GM21717 (cell line): ENCODE measurements around the gene ARHGAP24.

Source experiments
- ATAC-seq: cut with Tn5 transposase; IDR thresholded peaks from one replicate; pipeline ENCODE4 v1.9.1; 2021; ENCODE audit warnings: mild to moderate bottlenecking, moderate library complexity; ENCODE audit not compliant: unreplicated experiment

Gene ARHGAP24

DNA sequence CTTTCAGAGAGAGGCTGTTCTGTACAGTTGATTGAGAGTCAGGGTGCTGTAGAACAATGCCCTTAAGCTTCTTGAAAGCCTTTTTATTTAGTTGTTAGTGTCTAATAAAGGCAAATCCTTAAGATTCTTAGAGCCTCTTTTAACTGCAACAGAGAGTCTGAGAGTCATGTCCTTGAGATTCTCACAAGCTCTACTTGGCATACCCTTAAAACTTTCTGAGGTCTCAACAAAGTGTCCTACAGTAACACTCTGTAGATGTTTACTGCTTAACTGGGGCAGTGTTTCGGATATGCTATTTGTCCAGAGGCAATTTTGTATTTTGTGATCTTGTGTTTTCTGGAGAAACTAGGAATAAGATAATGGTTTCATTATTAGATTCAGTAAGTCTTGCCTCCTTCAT lies 209.7 kb downstream of the ARHGAP24 start:
- no peak for ATAC-seq

DNA sequence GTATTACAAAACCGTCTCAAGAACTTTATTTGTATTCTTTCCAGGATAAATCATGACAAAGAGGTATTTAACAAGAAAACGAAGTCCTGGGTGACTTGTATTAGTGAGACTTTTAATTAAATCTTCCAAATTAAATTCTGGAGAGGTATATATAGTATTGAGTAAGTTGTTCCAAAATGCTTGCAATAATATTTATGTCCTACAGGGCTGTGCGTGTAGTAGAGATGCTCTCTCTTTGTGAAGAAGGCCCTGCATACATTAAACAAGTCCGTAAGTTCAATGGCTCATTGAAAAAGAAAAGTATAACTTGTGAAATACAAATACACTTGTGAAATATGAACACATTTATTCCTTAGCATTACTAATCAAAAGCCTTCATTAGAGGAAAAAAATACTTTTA lies 211.4 kb downstream of the ARHGAP24 start:
- ATAC-seq, result no peak

DNA sequence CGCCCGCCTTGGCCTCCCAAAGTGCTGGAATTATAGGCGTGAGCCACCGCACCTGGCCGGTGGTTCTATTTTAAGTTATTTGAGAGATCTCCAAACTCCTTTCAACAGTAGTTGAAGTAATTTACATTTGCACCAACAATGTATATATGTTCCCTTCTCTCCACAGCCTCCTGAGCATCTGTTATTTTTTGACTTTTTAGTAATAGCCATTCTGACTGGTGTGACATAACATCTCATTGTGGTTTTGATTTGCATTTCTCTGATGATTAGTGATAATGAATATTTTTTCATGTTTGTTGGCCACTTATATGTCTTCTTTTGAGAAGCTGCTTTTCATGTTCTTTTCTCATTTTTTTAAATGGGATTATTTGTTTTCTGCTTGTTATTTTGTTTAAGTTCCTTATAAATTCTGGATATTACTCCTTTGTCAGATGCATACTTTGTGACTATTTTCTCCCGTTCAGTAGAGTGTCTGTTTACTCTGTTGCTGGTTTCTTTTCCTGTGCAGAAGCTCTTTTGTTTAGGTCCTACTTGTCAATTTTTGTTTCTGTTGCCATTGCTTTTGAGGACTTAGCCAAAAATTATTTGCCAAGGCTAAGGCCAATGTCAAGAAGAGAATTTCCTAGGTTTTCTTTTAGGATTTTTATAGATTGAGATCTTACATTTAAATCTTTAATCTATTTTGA lies 213.2 kb downstream of the ARHGAP24 start:
- ATAC-seq, result no peak

DNA sequence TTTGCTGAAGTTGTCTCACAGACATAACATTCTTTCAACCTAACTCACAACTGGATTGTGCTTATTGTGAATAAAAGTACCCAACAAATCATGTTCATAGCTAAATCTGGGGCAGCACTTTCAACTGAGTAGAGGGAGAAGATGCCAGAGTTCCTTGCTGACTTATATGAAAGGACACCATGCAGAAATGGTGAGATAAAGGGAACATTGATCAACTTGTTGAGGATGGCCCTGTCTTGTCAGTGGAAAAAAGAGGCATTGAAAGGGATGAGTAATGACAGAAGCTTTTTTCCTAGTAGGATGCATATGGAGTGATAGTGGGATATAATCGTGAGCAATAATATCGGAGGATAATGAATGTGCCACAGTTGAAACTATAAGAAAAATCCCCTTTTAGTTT lies 221.7 kb downstream of the ARHGAP24 start:
- no peak for ATAC-seq

DNA sequence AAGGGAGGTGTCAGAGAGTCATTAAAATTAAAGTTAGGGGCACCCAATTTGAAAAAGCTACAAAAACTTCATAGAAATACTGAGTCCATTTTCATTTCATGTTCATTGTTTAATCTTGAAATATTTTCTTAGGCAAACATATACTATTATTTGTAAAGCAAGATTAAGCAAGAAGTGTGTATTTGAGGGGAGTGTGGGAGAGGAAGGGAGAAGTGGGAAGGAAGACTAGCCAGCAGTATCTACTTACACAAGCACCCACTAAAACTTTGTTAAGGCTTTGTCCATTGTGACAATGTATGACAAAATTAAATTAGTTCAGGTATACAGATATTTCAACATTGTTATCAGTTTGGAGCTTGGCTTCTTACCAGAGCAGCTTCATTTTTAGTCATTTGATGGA lies 222.9 kb downstream of the ARHGAP24 start:
- ATAC-seq, result no peak

DNA sequence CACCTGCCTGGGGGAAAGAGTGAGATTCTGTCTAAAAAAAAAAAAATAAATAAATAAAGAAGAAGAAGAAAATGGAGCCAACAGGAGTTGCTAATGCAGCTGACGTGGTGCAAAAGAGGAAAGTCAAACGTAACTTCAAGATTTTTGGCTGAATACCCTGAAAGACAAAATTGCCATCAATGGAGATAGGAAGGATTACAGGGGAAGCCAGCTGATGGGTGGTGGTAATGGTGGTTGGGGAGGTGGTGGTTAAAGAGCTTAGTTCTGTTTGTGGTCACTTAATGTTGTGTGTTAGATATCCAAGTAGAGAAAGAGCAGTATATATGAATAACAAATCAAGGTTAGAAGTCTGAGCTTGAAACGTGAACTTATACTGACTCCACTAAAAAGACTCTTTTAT lies 225.4 kb downstream of the ARHGAP24 start:
- no peak for ATAC-seq

DNA sequence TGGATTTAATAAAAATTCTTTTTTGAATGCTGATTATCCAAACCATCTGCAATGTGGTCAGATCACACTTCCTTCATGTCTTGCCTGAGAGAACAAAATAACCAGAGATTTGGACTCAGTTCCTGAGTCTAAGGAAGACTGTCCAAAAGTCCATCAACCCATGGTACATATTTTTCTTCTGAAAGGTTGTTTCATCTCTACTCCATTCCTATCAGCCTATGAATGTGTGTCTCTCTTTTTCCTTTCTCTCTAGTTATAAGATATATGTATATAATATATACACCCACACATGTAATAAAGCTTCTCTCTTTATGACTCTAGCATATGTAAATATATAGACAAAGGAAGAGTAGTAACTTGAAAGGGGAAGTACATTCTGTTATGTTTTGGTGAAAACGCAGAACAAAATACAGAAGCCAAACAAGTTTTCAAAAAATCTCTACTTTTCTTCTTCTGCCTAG lies 226.9 kb downstream of the ARHGAP24 start:
- peak; percentile 99 for ATAC-seq

DNA sequence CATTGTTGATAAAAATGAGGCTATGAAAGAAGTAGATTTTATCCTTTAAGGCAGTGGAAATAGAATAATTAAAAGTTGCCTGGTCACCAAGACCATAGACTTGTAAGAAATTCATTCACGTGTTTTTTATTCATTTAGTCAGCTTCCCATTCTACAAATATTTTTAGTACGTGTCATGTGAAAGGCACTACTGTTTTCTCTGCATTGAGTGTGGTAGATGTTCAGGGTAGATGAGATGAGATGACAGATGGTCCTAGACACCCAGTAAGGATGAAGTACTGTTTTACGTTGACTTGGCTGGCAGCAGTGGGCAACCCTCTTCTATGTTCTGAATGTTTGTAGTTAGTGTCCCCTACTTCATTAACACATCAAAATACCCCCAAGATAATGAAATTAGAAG lies 228.1 kb downstream of the ARHGAP24 start:
- no peak for ATAC-seq

DNA sequence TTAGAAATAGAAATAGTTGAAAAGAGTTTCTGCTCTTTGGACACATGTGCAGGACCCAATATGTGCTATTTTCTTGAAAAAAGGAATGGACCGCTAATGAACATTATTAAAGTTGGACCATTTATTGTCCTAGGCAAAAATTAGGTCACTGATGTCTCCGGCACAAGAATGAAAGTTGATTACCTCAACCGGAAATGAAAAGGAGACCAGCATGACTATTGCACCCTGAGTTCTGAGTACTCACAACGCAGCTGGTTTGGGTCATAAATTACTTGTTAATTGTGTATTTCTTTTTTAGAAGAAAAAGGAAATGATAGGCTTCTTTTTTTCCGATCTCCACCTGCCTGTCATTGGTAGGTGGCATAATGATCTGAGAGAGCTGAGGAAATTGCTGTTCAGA lies 232.7 kb downstream of the ARHGAP24 start:
- ATAC-seq, result peak; percentile 85

DNA sequence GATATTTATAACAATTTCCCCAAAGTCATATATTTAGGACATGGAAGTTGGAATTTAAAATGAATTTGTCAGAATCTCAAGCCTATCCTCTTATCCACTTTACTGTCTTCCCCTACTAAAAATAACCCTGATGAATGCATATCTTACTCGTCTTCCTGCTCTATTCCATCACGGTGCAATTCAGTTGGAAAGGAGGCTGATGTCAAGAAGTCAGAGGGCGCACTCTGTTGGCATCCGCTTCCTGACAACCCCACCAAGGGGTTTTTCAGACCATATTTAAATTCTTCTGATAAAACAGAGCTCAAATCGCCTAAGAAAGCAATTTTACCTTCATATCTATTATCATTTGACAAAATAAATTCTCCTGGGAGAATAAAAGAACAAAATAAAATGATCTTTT lies 233.5 kb downstream of the ARHGAP24 start:
- no peak for ATAC-seq

DNA sequence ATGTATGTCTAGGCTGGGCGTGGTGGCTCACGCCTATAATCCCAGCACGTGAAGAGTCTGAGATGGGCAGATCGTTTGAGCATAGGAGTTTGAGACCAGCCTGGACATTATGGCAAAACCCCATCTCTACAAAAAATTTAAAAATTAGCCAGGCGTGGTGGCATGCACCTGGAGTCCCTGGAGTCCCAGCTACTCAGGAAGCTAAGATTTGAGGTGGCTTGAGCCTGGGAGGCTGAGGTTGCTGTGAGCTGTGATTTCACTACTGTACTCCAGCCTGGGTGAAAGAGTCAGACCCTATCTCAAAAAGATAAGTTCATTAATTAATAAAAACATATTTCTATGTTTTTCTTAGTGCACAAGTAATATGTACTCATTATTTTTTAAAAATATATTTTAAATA lies 238.1 kb downstream of the ARHGAP24 start:
- no peak for ATAC-seq

DNA sequence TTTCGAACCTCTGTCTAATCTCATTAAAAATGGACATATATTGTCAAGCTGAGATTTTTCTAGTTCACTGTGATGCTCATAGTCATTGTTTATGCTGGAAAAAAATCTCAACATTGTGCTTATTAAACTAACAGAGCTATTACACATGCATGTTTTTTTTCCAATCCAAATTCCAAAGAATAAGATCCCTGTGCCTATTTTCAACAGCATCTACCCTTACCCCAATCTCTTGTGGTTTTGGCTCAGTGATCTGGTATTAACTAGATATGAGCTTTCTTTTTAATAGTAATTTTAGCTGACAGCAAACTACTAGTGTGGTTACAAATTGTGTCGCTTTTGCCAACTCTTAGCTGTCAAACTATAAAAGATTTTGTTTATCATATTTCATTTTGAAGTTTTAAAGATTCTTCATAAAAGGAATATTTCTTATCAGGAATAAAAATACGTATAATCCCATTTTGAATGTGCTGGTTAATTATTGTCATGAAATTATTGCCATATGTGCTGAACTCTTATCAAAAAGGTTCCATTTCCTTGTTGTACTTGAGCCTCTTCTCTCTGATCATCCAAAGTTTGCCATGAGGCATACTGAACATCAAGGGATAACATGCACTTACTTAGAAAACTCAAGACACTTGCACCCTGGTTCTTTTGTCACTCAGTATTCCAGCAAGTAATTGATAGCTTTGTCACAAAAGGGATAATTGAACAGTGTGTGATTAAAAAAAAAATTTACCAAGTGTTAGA lies 241.2 kb downstream of the ARHGAP24 start:
- ATAC-seq, result no peak

DNA sequence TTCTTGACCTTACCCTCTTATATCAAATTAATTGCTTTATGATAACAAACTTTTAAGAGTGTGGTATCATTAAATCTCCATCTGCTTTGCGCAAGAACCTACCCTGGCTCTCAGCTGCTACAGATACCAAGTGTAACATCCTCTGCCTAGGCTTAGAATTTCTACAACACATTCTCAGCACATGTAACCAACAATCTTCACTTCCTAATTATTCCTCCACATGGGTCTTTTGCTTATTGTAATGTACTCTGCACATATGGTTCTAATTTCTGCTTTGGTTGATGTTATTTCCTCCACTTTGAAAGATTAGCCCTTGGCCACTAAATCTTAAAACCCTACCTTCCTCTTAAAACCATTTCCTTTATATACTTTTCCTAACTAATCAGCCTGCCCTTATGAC lies 242.4 kb downstream of the ARHGAP24 start:
- no peak for ATAC-seq

DNA sequence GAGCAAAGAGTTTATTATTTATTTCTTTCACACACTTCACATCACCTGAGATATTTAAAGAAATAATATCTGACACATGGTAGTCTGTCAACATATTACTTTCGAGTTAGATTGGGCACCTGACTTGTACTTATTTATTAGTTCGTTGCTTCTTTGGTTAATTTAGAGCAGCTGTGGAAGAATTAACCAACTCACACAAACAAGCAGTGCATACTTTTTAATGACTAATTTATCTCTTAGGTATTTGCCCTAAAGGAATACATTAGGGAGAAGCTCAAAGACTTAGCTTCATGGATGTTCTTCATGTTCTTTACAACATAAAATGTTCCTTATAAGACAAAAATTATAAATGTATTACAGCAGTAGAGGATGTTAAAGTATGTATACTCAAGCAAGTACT lies 242.9 kb downstream of the ARHGAP24 start:
- ATAC-seq, result no peak

DNA sequence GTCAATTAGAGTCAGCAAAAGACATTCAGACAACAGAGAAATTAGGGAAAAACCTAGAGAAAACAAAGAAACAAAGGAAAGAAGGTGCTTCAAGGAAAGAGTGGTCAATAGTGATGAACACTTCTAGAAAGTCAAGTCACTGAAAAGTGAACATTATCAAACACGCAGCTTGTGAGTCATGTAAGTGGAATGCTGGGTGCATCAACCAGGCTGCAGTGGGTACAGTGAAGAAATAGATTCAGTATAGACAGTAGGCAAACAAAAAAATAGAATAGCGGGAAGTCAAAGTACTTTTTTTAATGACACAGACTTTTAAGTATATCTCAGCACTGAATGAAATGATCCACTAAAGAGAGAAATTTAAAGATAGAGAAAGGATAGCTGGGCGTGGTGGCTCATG lies 245.8 kb downstream of the ARHGAP24 start:
- ATAC-seq, result no peak

DNA sequence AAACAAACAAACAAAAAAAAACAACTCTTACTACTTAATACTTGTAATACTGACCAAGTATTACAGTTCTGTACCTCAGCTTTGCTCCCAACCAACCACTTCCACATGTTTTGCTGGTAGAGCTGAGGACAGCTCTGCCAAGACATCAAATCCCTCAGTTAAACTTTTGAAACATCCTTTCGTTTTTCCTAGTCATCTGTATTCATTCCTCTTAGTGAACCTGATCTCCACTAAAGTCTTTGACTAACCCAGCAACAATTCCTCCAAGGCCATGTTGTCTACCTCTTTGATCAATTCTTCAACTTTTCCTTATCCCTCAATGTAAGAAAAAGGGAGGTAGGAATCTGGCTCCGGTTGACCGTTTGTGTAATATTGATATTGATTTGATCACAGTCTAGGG lies 247.5 kb downstream of the ARHGAP24 start:
- no peak for ATAC-seq

DNA sequence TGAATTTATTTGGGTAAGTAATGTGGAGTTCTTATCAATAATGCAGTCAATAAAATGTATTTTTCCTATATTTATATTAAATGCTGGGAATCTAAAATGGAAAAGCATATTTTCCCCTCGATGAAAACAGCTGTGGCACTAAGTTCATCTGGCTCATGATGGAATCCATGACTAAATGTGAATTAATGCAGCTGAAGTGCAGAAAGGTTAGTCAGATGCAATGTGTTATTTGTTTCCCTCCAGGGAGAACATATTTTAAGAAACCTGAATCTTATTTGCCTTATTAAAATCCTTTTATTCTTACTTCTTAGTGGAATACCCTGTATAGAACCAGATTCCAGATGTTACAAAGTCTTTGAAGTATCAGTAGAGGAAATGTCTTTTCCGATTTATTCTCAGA lies 247.9 kb downstream of the ARHGAP24 start:
- no peak for ATAC-seq

DNA sequence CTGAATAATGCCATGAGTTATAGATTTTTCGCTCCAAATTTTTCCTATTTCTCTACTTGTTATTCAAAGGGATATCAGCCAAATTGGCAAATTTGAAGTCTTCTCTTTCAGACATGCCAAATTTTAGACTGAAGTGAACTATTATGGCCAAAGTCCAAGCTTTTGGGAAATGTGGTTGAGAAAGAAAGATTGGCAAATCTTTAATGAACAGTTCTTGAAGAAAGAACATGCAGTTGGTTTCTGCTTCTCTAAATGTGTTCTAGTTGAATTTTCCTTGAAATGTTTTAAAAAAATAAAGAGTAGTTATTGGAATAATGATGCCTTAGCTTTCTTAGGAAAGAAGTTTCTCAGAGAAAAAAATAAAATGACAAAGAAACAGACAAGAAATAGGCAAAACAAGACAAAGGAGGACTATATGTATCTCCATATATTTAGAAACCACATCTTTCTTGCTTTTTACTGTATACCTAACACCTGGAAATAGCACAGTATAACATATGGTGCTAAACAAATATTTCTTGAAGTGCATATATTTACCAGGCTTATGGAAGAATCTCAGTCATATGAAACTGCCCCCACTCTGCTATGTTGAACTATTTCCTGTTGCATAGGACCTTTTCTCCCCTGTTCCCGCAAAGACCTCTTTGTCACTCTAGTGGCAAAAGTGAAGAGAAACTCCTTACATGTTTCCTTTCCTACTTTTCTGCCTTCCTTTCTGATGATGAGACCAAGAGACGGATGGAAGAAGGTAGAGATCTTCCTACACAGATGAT lies 250.0 kb downstream of the ARHGAP24 start:
- peak; percentile 53 for ATAC-seq

DNA sequence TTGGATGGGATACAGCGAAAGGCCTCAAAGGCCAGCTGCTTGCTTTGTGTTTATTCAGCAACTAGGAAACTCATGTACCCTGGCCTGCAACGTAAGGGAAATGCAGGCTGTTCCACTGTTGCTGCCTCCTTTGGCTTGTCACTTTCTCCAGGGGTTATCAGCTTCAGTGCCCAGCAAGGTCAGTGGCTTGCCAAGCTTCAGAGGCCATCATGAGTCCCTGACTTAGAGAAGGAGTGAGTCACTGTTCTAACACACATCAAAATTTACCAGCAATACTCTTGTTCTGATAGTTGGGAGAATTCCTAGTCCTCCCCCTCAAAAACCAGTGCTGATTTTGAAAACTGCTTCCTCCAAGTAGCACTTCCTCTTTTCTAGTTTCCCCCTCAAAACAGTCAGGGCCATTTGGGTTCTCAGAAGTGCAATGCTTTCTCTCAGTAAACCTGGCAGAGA lies 250.8 kb downstream of the ARHGAP24 start:
- peak; percentile 82 for ATAC-seq

DNA sequence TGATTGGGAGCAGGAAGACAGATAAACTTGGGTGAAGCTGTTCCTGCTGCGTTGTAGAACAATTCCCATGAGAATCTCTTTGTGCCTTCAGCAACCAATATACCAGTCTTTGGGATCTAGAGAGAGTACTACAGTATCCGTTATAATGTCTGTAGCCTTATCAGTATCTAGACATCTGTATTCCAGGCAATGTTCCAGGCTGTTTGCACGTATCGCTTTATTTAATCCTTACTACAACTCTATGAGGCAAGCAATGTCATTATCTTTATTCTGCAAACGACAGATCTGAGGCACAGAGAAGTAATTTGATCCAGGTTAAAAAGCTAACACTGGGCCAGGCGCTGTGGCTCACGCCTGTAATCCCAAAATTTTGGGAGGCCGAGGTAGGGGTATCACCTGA lies 251.6 kb downstream of the ARHGAP24 start:
- no peak for ATAC-seq

DNA sequence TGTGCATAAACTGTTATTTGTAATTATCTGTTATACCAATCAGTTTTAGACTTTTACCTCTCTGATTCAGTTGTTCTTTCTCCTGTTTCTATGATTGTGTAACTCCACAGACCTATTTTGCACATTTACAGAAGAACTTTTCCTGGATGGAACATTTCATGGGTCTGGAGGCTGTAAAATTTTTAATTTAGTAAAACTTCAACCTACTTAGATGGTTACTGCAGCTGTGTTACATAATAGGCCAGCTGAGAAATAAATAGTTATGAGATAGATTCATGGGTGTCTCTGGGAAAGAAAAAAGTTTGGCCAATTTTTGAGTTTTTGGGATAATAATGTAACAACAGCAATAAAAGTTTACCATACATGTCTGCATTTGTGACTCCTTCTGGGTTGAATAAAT lies 253.5 kb downstream of the ARHGAP24 start:
- ATAC-seq, result no peak

DNA sequence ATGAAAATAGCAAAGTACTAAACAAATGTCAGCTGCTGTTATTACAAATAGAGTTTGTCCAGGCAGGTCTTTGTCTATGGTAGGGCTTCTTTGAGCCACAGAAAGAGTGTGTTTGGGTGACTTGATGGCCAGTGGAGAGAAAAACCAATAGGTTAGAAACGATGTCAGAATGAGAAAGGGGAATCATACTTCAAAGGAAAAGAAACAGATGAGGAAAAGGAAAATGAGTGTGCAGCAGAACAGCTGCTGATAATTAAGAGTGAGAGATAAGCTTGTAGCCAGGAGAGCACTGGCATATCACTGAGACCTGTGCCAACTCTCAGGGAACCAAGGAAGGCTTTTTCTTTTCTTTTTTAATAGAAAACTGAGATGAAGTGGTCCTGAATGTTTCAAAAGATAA lies 257.2 kb downstream of the ARHGAP24 start:
- ATAC-seq, result peak; percentile 56
